ENCODE data around the gene TRERF1.

The TRERF1 gene

GRCh38 chr6:42175860-42176259, 275.9 kb downstream of the TRERF1 start:
- peak; percentile 29 for DNase-seq
